HEK293 (cell line): ENCODE data around the gene SLC20A1.

Experiments
- CTCF ChIA-PET: fragments of 350-600 bp; formaldehyde crosslinking; extraction: SDS; loops from one replicate; lab custom pipeline; 2021; ENCODE audit warnings: antibody characterized with exemption; lab: Yijun Ruan, JAX
- POLR2A ChIA-PET: fragments of 300-600 bp; formaldehyde crosslinking; extraction: SDS; loops from one replicate; lab custom pipeline; 2020; ENCODE audit warnings: antibody characterized with exemption, inconsistent platforms; lab: Yijun Ruan, JAX
- H3K27ac ChIP-seq: fragments of 200-500 bp; sonication (Bioruptor generic); 2 replicates; pipeline ENCODE4 v1.5.1; 2014; ENCODE audit warnings: low read depth, low read length, control low read depth, inconsistent platforms; ENCODE audit errors: extremely low read depth
- H3K36me3 ChIP-seq, 2 experiments: fragments of 200-500 bp in 1 of 2; sonication (Bioruptor generic) in 1 of 2; 1 replicate in 1 of 2; 2 replicates in 1 of 2; pipeline ENCODE4 v1.5.1; 2014 to 2017; ENCODE audit warnings: inconsistent platforms in 2 of 2, low read length in 2 of 2; ENCODE audit not compliant: control insufficient read depth in 2 of 2, insufficient read depth in 1 of 2
- H3K4me1 ChIP-seq: fragments of 200-500 bp; sonication (Bioruptor generic); 2 replicates; pipeline ENCODE4 v1.5.1; 2014; ENCODE audit warnings: mild to moderate bottlenecking, low read length, inconsistent platforms; ENCODE audit not compliant: control insufficient read depth, insufficient read depth
- H3K4me3 ChIP-seq: 2 replicates; pipeline ENCODE4 v1.5.1; 2011; ENCODE audit warnings: low read depth, mild to moderate bottlenecking, control low read depth, low read length, moderate library complexity
- H3K9me3 ChIP-seq: fragments of 200-500 bp; sonication (Bioruptor generic); 2 replicates; pipeline ENCODE4 v1.5.1; 2014; ENCODE audit warnings: low read depth, low read length, inconsistent platforms; ENCODE audit not compliant: control insufficient read depth, insufficient read depth
- BCL11A ChIP-seq: fragments of 450-650 bp; formaldehyde crosslinking; IDR thresholded peaks from 2 replicates; pipeline ENCODE4 v1.5.1; 2016; ENCODE audit warnings: low read depth, missing biosample characterization, missing genetic modification characterization
- ELK4 ChIP-seq: IDR thresholded peaks from 2 replicates; pipeline ENCODE4 v1.6.1; 2011; ENCODE audit warnings: mild to moderate bottlenecking, low read depth, low read length, borderline replicate concordance
- GLI4 ChIP-seq: fragments of 450-650 bp; formaldehyde crosslinking; IDR thresholded peaks from 2 replicates; pipeline ENCODE4 v1.5.1; 2016; ENCODE audit warnings: missing biosample characterization, missing genetic modification characterization
- SP3 ChIP-seq: fragments of 450-650 bp; formaldehyde crosslinking; IDR thresholded peaks from 2 replicates; pipeline ENCODE4 v1.5.1; 2016; ENCODE audit warnings: missing biosample characterization, missing genetic modification characterization
- TCF7L2 ChIP-seq: IDR thresholded peaks from 2 replicates; pipeline ENCODE4 v1.6.1; 2011; ENCODE audit warnings: low read depth, mild to moderate bottlenecking, inconsistent platforms, low read length, moderate library complexity, borderline replicate concordance
- ZBTB10 ChIP-seq: fragments of 450-650 bp; formaldehyde crosslinking; IDR thresholded peaks from 2 replicates; pipeline ENCODE4 v1.5.1; 2016; ENCODE audit warnings: missing biosample characterization, missing genetic modification characterization
- ZBTB11 ChIP-seq: fragments of 450-650 bp; formaldehyde crosslinking; conservative IDR thresholded peaks from 2 replicates; pipeline ENCODE4 v1.5.1; 2016; ENCODE audit warnings: low read depth, missing biosample characterization, missing genetic modification characterization
- ZBTB44 ChIP-seq: fragments of 450-650 bp; IDR thresholded peaks from 2 replicates; pipeline ENCODE4 v1.5.1; 2018; ENCODE audit warnings: missing biosample characterization, mild to moderate bottlenecking, missing genetic modification characterization
- ZBTB48 ChIP-seq: fragments of 450-650 bp; formaldehyde crosslinking; IDR thresholded peaks from 2 replicates; pipeline ENCODE4 v1.5.1; 2016; ENCODE audit warnings: missing biosample characterization, missing genetic modification characterization
- ZBTB7A ChIP-seq: fragments of 450-650 bp; formaldehyde crosslinking; IDR thresholded peaks from 2 replicates; pipeline ENCODE4 v1.5.1; 2016; ENCODE audit warnings: low read depth, missing biosample characterization, missing genetic modification characterization
- ZFP69B ChIP-seq: fragments of 450-650 bp; formaldehyde crosslinking; IDR thresholded peaks from 2 replicates; pipeline ENCODE4 v1.5.1; 2016; ENCODE audit warnings: missing biosample characterization, missing genetic modification characterization
- ZNF214 ChIP-seq: fragments of 450-650 bp; formaldehyde crosslinking; IDR thresholded peaks from 2 replicates; pipeline ENCODE4 v1.5.1; 2017; ENCODE audit warnings: missing biosample characterization, mild to moderate bottlenecking, missing genetic modification characterization, borderline replicate concordance
- ZNF335 ChIP-seq: fragments of 450-650 bp; formaldehyde crosslinking; conservative IDR thresholded peaks from 2 replicates; pipeline ENCODE4 v1.5.1; 2016; ENCODE audit warnings: missing biosample characterization, missing genetic modification characterization
- ZNF391 ChIP-seq: fragments of 450-650 bp; formaldehyde crosslinking; IDR thresholded peaks from 2 replicates; pipeline ENCODE4 v1.5.1; 2016; ENCODE audit warnings: low read depth, missing biosample characterization, missing genetic modification characterization, borderline replicate concordance
- ZNF560 ChIP-seq: fragments of 450-650 bp; formaldehyde crosslinking; IDR thresholded peaks from 2 replicates; pipeline ENCODE4 v1.5.1; 2017; ENCODE audit warnings: missing biosample characterization, missing genetic modification characterization, borderline replicate concordance
- ZNF626 ChIP-seq: fragments of 450-650 bp; sonication (Bioruptor Pico); formaldehyde crosslinking; IDR thresholded peaks from 2 replicates; pipeline ENCODE4 v1.5.1; 2018; ENCODE audit warnings: missing biosample characterization, missing genetic modification characterization, inconsistent platforms
- ZNF660 ChIP-seq: fragments of 450-650 bp; IDR thresholded peaks from 2 replicates; pipeline ENCODE4 v1.5.1; 2018; ENCODE audit warnings: missing biosample characterization, mild to moderate bottlenecking, missing genetic modification characterization
- ZNF777 ChIP-seq: fragments of 450-650 bp; formaldehyde crosslinking; IDR thresholded peaks from 2 replicates; pipeline ENCODE4 v1.5.1; 2017; ENCODE audit warnings: missing biosample characterization, missing genetic modification characterization, borderline replicate concordance
- TF ChIP-seq, protein P1 (sequence below): fragments of 450-650 bp; formaldehyde crosslinking; IDR thresholded peaks from 2 replicates; pipeline ENCODE4 v1.5.1; 2016; ENCODE audit warnings: missing biosample characterization, missing genetic modification characterization, low read depth

SLC20A1 gene

DNA sequence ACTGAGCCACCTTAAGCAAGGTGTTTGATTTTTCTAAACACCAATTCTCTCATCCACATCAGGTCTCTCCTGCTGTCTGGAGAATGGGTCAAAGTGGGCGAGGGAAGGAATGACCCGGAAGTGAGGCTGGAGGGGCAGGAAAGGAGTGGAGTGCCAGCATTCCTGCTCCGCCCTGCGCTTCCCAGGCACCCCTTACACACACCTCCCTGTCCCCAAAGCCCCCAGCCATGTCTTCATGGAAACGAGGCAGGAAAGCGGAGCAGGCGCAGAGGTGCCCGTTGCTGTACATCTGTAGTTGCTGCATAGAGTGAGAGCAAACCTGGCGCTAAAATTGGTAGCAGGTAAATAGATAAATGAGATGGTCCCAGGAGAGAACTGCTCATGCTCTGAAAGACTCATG, 47.9 kb downstream of the SLC20A1 start:
- Histone ChIP-seq H3K4me1 (no peaks in the 10 kb centered on the region), H3K36me3 (no peaks in the 10 kb centered on the region), H3K4me3 (no peak overlapping the region), H3K9me3 (no peaks in the 10 kb centered on the region), H3K27ac (no peak overlapping the region)
- CTCF ChIA-PET = interaction anchor here (0.5 to 3.2 kb wide), 5 partner anchors 23 to 67 kb away, joined by 3 to 21 read pairs (median 5); no protein-coding TSS in a partner anchor
- TF ChIP-seq ZNF777 = no peak
- TF ChIP-seq ZNF626 (tag by site-specific recombination) = no peak
- no peak for TF ChIP-seq ZFP69B (tag by site-specific recombination)
- TF ChIP-seq ZBTB11 (tag by site-specific recombination) = no peak
- no peak for TF ChIP-seq ZNF391 (tag by site-specific recombination)
- TF ChIP-seq, protein P1, sequence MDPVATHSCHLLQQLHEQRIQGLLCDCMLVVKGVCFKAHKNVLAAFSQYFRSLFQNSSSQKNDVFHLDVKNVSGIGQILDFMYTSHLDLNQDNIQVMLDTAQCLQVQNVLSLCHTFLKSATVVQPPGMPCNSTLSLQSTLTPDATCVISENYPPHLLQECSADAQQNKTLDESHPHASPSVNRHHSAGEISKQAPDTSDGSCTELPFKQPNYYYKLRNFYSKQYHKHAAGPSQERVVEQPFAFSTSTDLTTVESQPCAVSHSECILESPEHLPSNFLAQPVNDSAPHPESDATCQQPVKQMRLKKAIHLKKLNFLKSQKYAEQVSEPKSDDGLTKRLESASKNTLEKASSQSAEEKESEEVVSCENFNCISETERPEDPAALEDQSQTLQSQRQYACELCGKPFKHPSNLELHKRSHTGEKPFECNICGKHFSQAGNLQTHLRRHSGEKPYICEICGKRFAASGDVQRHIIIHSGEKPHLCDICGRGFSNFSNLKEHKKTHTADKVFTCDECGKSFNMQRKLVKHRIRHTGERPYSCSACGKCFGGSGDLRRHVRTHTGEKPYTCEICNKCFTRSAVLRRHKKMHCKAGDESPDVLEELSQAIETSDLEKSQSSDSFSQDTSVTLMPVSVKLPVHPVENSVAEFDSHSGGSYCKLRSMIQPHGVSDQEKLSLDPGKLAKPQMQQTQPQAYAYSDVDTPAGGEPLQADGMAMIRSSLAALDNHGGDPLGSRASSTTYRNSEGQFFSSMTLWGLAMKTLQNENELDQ (tag by site-specific recombination) = no peak
- no peak for TF ChIP-seq ZNF335 (tag by site-specific recombination)
- TF ChIP-seq ZNF660 (tag by site-specific recombination) = no peak
- TF ChIP-seq ZNF214 (tag by site-specific recombination) = no peak
- no peak for TF ChIP-seq SP3 (tag by site-specific recombination)
- no peak for TF ChIP-seq ELK4
- no peak for TF ChIP-seq BCL11A (tag by site-specific recombination)
- no peak for TF ChIP-seq ZNF560 (tag by site-specific recombination)
- TF ChIP-seq ZBTB10 (tag by site-specific recombination) = no peak
- TF ChIP-seq ZBTB7A (tag by site-specific recombination) = no peak
- no peak for TF ChIP-seq GLI4 (tag by site-specific recombination)
- no peak for TF ChIP-seq TCF7L2
- no peak for TF ChIP-seq ZBTB44
- no peak for TF ChIP-seq ZBTB48
- POLR2A ChIA-PET = no interaction called here
